GM18508 (cell line): Measurements from ENCODE around the gene TBC1D22B.
"Not testable (repeated sequence)": the region's sequence is repeated elsewhere in the genome, so short reads cannot be mapped to it uniquely, and the experiment has no call there.

Experiments used
- ATAC-seq: cut with Tn5 transposase; IDR thresholded peaks from one replicate; pipeline ENCODE4 v1.9.1; 2021; ENCODE audit warnings: moderate number of reproducible peaks; ENCODE audit not compliant: insufficient read depth, unreplicated experiment

Gene TBC1D22B

GRCh38 chr6:37297637-37298036 lies 40.1 kb downstream of the TBC1D22B start:
- not testable (repeated sequence) for ATAC-seq

- ATAC-seq = no peak
These were observed 41.4 kb downstream of the TBC1D22B start for GRCh38 chr6:37298958-37299357.

- ATAC-seq = no peak
These were observed 42.4 kb downstream of the TBC1D22B start for GRCh38 chr6:37299990-37300389.

- ATAC-seq = no peak
These were observed 44.6 kb downstream of the TBC1D22B start for GRCh38 chr6:37302086-37302686.

GRCh38 chr6:37303091-37303660 lies 45.6 kb downstream of the TBC1D22B start:
- no peak for ATAC-seq

GRCh38 chr6:37303891-37304503 lies 46.4 kb downstream of the TBC1D22B start:
- ATAC-seq = no peak

- ATAC-seq = no peak
These were observed 47.2 kb downstream of the TBC1D22B start for GRCh38 chr6:37304766-37305165.

- ATAC-seq = no peak
These were observed 48.4 kb downstream of the TBC1D22B start for GRCh38 chr6:37305841-37306425.

GRCh38 chr6:37306624-37307222 lies 49.2 kb downstream of the TBC1D22B start:
- ATAC-seq = no peak

GRCh38 chr6:37307484-37307883 lies 49.9 kb downstream of the TBC1D22B start:
- ATAC-seq = not testable (repeated sequence)

GRCh38 chr6:37308069-37308815 lies 50.7 kb downstream of the TBC1D22B start:
- no peak for ATAC-seq

GRCh38 chr6:37309046-37309445 lies 51.5 kb downstream of the TBC1D22B start:
- ATAC-seq = no peak

GRCh38 chr6:37309692-37310091 lies 52.1 kb downstream of the TBC1D22B start:
- ATAC-seq = no peak

- no peak for ATAC-seq
These were observed 53.4 kb downstream of the TBC1D22B start for GRCh38 chr6:37310966-37311365.

- ATAC-seq = no peak
These were observed 54.3 kb downstream of the TBC1D22B start for GRCh38 chr6:37311741-37312473.

- no peak for ATAC-seq
These were observed 56.3 kb downstream of the TBC1D22B start for GRCh38 chr6:37313723-37314486.

- ATAC-seq = no peak
These were observed 57.0 kb downstream of the TBC1D22B start for GRCh38 chr6:37314487-37315156.

- ATAC-seq = no peak
These were observed 57.6 kb downstream of the TBC1D22B start for GRCh38 chr6:37315157-37315515.

GRCh38 chr6:37316071-37316470 lies 58.5 kb downstream of the TBC1D22B start:
- ATAC-seq = no peak
